GM12878 (cell line): Measurements from ENCODE around the gene HM13.

Experiments used
- ATF7 ChIP-seq: fragments of 450-650 bp; IDR thresholded peaks from 2 replicates; pipeline ENCODE4 v1.6.1; 2016; ENCODE audit warnings: low read depth, mild to moderate bottlenecking
- CHD1 ChIP-seq: IDR thresholded peaks from 2 replicates; pipeline ENCODE4 v1.6.1; 2012; ENCODE audit warnings: low read depth, low read length, improper control_type of control experiment
- EZH2 ChIP-seq: IDR thresholded peaks from 2 replicates; pipeline ENCODE4 v1.6.1; 2012; ENCODE audit warnings: low read depth, mild to moderate bottlenecking, control low read depth, inconsistent platforms, low read length, borderline replicate concordance; ENCODE audit not compliant: control insufficient read depth
- HDAC6 ChIP-seq: fragments of 200-600 bp; sonication (generic); IDR thresholded peaks from one replicate; pipeline ENCODE4 v1.8.0; 2017; ENCODE audit warnings: antibody characterized with exemption; ENCODE audit not compliant: unreplicated experiment
- MXI1 ChIP-seq: fragments of 150-350 bp; IDR thresholded peaks from 2 replicates; pipeline ENCODE4 v1.6.1; 2011; ENCODE audit warnings: low read depth, mild to moderate bottlenecking, inconsistent platforms, low read length, improper control_type of control experiment
- NR2C2 ChIP-seq: IDR thresholded peaks from 2 replicates; pipeline ENCODE4 v1.6.1; 2011; ENCODE audit warnings: borderline replicate concordance, low read depth; ENCODE audit not compliant: control insufficient read depth, insufficient read length
- POLR2A ChIP-seq: IDR thresholded peaks from 2 replicates; pipeline ENCODE4 v1.6.1; 2011; ENCODE audit warnings: low read depth, mild to moderate bottlenecking, low read length
- RCOR1 ChIP-seq: conservative IDR thresholded peaks from 2 replicates; pipeline ENCODE4 v1.6.1; 2012; ENCODE audit warnings: low read depth, low read length, improper control_type of control experiment
- TCF12 ChIP-seq: IDR thresholded peaks from 2 replicates; pipeline ENCODE4 v1.6.1; 2011; ENCODE audit warnings: low read depth, mild to moderate bottlenecking, low read length
- USF1 ChIP-seq: IDR thresholded peaks from 2 replicates; pipeline ENCODE4 v1.6.1; 2011; ENCODE audit warnings: borderline replicate concordance, low read depth, mild to moderate bottlenecking, moderate library complexity, mixed read lengths, low read length; ENCODE audit not compliant: insufficient read depth; ENCODE audit errors: extremely low read length
- ZNF274 ChIP-seq: IDR thresholded peaks from one replicate; pipeline ENCODE4 v1.8.0; 2011; ENCODE audit not compliant: insufficient read length, insufficient read depth
- TF ChIP-seq, protein P1 (sequence below), 3 experiments: IDR thresholded peaks in 2 of 3; conservative IDR thresholded peaks in 1 of 3; 2 replicates each; pipeline ENCODE4 v1.5.1; 2011; ENCODE audit warnings: low read depth in 3 of 3, low read length in 3 of 3, mild to moderate bottlenecking in 3 of 3, control low read depth in 2 of 3, moderate library complexity in 2 of 3, inconsistent platforms in 1 of 3, mixed read lengths in 1 of 3; ENCODE audit not compliant: control insufficient read depth in 2 of 3, insufficient read depth in 1 of 3; ENCODE audit errors: extremely low read depth in 1 of 3

GRCh38 chr20:31490752-31491151 lies 23.5 kb upstream of the HM13 start:
- TF ChIP-seq ATF7 (no peak), EZH2 (no peak), RCOR1 (no peak), USF1 (no peak), MXI1 (no peak), TCF12 (no peak), CHD1 (no peak), NR2C2 (no peak), ZNF274 (no peak), HDAC6 (no peak), POLR2A (no peak)
- TF ChIP-seq, protein P1, sequence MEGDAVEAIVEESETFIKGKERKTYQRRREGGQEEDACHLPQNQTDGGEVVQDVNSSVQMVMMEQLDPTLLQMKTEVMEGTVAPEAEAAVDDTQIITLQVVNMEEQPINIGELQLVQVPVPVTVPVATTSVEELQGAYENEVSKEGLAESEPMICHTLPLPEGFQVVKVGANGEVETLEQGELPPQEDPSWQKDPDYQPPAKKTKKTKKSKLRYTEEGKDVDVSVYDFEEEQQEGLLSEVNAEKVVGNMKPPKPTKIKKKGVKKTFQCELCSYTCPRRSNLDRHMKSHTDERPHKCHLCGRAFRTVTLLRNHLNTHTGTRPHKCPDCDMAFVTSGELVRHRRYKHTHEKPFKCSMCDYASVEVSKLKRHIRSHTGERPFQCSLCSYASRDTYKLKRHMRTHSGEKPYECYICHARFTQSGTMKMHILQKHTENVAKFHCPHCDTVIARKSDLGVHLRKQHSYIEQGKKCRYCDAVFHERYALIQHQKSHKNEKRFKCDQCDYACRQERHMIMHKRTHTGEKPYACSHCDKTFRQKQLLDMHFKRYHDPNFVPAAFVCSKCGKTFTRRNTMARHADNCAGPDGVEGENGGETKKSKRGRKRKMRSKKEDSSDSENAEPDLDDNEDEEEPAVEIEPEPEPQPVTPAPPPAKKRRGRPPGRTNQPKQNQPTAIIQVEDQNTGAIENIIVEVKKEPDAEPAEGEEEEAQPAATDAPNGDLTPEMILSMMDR (IDR thresholded peaks at IDR 0.05 in 2 of 3, conservative IDR thresholded peaks at IDR 0.05 in 1 of 3; ENCODE audit: control insufficient read depth in 2 of 3, extremely low read depth in 1 of 3, insufficient read depth in 1 of 3, low read depth in 3 of 3, low read length in 3 of 3), result no peak
